Mammary epithelial cell (primary cell): Measurements from ENCODE around the gene SEMA4D.

Experiments used
- EZH2 ChIP-seq: IDR thresholded peaks from 2 replicates; pipeline ENCODE4 v1.6.1; 2012; ENCODE audit warnings: low read length, inconsistent platforms, borderline replicate concordance
- TF ChIP-seq, protein P1 (sequence below), 2 donors: IDR thresholded peaks in 1 of 2; conservative IDR thresholded peaks in 1 of 2; 2 replicates each; pipeline ENCODE4 v1.5.1; 2011 to 2012; ENCODE audit warnings: inconsistent platforms in 2 of 2, low read length in 2 of 2, mild to moderate bottlenecking in 2 of 2, control low read depth in 1 of 2, low read depth in 1 of 2; ENCODE audit not compliant: insufficient read depth in 1 of 2; ENCODE audit errors: extremely low read depth in 1 of 2

DNA sequence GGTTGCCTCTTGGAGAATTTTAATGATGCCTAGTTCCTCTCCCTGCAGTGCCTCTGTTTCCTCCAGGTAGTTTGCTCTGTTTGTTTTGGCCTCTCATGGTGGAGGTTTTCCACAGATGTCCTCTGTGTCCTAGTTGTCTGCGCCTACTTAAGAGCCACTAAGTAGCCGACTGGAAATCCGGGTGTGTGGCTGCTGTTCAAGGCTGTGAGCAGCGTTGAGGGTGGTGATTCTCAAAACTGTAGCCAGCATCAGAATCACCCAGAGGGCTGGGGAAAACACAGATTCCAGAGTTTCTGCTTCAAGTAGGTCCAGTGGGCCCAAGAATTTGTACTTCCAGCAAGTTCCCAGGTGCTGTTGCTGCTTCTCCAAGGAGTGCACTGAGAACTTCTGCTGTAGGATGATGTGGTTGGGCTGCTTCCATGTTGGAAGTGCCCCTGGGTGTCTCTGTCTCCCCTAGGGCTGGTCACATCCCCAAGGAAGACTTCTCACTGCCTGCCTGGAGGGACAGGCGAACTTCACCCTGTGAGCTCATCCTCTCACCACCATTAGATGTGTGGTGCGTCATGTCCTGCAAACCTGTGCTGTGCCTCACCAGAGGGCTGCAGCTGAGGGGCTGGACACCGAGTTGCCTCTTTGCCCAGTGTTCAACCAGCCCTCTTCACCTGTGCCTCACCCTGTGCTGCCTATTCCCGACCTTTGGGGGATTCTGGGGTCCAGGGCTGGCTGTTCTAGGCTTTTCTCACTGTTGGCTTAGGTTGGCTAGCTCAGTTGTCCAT, 144.9 kb downstream of the SEMA4D start:
- TF ChIP-seq, protein P1, sequence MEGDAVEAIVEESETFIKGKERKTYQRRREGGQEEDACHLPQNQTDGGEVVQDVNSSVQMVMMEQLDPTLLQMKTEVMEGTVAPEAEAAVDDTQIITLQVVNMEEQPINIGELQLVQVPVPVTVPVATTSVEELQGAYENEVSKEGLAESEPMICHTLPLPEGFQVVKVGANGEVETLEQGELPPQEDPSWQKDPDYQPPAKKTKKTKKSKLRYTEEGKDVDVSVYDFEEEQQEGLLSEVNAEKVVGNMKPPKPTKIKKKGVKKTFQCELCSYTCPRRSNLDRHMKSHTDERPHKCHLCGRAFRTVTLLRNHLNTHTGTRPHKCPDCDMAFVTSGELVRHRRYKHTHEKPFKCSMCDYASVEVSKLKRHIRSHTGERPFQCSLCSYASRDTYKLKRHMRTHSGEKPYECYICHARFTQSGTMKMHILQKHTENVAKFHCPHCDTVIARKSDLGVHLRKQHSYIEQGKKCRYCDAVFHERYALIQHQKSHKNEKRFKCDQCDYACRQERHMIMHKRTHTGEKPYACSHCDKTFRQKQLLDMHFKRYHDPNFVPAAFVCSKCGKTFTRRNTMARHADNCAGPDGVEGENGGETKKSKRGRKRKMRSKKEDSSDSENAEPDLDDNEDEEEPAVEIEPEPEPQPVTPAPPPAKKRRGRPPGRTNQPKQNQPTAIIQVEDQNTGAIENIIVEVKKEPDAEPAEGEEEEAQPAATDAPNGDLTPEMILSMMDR (conservative IDR thresholded peaks at IDR 0.05 in 1 of 2, IDR thresholded peaks at IDR 0.05 in 1 of 2; ENCODE audit: extremely low read depth in 1 of 2, insufficient read depth in 1 of 2, low read depth in 1 of 2, low read length in 2 of 2) = no peak
- TF ChIP-seq EZH2 = no peak
